NCI-H187 (cell line): ENCODE data around the gene UAP1.
A peak's percentile ranks its signal among the peaks of the same experiment; 100 is the strongest.

Experiments used
- DNase-seq, 2 experiments: peaks; one replicate each; lab custom pipeline; 2025; lab: John Stamatoyannopoulos, UW

The UAP1 gene

DNA sequence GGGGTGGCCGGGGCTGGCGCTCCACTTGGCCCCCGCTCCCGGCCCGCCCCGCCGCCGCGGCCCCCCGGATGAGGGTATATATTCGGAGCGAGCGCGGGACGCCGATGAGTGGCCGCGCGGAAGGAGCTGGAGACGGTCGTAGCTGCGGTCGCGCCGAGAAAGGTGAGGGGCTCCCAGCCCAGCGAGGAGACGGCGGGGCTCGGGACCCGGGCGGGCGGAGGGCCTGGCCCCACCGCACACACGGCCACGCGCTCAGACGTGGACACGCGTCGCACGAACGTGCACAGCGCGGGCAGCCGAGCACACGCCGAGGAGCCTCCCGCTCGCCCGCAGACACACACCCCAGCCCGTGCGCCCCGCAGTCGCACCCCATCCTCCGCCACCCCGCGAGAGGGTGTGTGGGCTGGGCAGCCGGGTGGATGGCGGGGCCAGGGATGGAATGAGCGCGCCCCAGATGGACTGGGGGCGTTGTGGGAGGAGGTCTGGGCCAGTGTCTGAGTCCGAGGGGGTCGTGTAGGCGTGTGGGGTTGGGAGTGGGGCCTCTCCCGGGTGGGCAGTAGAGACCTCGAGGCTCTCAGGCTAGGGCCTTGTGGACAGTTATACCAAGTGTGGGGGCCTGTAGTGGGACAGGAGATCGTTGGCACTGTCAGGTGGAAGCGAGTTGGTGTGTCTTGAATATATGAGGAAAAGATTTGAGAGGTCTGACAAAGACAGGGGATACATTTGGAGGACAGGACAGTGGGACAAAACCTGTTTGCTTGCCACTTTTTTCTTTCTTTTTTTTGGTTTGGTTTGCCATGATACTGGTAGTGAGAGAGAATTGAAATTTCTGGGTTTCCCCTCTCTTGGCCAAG lies at the start of gene UAP1:
Gene UAP1, plus strand, starts transcription at position 107 of the 854 bp plus-strand sequence. CDS start 4,347 bp downstream, outside the sequence.
- no peak for DNase-seq

DNA sequence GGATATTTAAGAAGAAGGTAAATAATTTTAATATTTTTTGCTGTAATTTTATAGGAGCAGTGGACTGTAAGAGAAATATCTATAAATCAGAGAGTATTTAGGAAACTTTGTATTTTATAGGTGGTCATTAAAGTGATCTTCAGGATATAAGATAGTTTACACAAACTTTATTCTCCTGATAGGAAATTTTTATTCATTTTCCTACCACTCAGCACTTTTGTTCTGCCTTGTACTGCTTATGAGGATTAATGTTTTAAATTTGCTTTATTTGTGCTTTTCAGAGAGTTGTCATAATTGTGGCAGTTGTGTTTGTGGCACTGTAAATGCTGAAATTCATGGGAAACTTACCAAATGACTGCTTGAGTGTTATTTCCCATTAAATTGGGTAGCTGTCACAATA lies 34.2 kb upstream of the UAP1 start:
- DNase-seq = no peak

DNA sequence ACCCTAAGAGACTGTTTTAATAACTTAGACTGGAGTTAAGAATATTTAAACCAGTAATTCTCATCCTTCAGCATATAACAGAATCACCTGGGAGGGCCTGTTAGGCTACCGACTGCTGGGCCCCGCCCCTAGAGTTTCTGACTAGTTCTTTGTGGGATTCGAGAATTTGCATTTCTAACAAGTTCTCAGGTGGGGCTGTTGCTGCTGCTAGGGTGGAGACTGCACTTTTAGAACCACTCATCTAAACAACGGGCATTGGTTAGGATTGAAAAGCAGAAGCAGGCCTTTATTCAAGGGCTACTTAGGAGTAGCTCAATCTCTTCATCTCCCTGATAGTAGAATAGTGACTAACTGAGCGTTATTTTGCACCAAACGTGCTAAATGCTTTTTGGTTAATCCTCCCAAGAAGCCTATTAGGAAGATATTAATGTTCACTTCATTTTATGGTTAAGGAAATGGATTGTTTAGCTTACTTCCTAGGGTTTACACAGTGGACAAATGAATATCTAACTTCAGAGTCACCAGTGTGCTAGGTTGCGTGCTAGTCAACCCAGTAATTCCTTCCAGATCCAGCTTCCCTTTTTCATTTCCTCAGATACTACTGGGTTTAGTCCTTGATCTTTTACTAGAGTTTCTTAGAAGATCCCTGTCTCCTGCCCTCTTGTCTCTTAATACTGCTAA lies 31.1 kb upstream of the UAP1 start:
- no peak for DNase-seq

DNA sequence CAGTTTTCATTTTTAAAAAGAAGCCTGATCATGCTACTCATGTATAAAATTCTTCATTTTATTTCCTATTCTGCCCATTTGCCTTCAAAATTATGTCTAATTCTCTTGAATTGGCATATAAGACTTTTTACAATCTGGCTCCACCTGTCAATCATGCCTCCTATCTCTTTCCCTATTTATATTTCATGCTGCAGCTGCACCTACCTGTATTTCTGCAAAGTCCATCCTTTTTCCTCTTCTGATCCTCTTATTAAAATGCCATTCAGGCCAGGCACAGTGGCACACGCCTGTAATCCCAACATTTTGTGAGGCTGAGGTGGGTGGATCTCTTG lies 30.6 kb upstream of the UAP1 start:
- no peak for DNase-seq

DNA sequence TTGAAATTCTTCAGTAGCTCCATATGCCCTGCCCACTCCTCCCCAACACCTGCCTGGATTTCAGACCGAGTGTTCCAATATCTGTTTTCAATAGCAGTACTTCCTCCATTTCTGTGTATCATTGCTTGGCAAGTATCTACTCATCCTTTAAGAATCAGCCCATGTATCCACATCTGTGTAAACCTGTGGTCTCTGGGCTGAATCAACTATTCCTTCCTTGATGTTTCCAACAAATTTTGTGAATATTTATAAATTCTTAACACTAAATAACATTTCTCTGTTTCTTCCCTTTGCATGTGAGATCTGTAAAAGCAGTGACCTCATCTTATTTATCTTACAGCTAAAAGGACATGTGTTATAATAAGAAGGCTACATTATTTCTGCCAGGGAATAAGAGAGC lies 26.0 kb upstream of the UAP1 start:
- no peak for DNase-seq

DNA sequence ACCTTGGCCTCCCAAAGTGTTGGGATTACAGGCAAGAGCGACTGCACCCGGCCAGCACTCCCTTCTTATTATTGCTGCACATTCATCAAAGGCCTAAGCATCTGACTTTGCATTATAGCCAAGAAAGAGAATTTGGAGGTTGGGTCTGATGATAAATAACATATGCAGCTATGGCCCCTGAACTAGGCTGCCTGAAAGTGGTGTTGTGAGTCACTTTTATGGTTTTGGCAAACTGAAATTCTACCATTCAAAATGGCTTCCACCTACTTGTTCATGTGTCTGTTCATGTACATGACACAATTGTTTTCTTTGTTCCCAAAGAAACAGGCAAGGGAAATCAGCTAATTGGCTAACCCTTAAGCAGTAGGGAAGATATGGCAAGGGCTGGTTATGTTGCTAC lies 25.0 kb upstream of the UAP1 start:
- no peak for DNase-seq

DNA sequence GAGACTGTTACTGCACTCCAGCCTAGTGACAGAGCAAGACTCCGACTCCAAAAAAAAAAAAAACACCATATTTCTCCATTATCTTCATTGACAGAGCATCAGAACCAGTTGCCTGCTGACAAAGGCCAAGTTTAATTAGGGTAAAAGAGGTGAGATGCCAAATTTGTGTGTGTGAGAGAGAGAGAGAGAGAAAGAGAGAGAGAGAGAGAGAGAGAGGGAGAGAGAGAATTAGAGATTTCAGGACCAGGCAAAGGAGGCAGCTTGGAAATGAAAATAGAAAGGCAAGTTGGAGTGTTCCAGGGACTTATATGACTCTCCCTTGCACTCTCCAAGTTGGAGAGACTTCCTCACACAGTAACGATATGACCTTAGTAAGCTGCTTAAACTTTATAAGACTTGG lies 24.3 kb upstream of the UAP1 start:
- DNase-seq = no peak

DNA sequence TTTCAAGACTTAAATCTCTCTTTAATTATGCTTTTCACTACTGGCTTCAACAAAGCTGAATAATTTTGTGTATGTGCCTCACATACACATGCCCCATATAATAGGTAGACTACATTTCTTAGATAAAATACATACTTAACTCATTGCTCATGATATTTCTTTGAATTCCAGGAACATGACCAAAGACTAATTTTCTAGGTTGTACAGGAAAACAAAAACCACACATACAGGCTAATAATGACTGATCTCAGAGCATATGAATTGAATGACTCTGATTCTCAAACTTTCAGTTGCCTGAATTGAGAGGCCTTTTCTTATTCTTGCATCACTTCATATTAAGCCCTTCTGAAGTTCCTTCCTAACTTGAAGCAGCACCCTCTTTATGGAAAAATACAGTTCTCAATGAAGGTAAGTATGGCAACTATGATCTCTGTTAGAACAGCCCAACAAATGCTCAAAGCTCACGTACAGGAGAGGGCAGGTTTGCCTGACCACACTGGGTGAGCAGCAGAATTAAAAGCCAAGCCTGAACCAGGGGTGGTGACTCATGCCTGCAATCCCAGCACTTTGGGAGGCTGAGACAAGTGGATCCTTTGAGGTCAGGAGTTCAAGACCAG lies 22.6 kb upstream of the UAP1 start:
- no peak for DNase-seq

DNA sequence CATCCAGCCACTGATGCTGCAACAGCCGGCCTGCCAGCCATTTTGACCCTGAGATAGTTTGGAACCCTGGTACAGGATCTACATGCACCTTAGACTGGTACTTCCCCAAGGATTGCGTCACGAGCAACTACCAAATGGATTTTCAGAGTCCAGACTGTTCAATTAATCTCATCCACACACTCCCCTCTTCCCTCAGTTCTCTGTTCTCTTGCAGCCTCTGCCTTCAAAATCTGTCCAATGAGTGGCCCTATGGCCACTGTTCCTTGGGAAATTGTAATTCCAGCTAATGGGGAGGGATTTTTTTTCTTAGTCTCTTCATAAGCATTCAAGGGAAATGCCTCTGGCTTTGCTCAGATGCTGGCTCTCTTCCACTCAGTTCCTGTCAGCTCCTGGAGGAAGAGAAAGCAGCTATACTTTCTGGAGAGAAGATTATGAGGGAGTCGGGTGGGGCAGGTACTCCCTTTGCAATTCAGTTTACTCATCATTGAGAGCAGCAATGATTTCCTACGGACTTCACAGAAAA lies 19.8 kb upstream of the UAP1 start:
- DNase-seq = no peak

DNA sequence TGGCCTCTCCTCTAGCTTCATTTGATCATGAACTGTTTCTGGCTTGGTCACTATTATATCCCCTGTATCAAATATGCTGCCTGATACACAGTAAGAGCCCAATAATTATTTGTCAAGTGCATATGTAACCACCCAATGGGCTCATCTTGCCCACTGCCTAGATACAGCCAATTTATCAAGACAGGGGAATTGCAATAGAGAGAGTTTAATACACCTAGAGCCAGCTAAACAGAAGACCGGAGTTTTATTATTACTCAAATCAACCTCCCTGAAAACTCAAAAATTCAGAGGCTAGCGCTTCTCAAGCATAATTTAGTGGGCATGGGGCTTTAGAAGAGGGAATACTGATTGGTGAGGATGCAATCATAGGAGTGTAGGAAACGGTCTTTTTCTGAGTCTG lies 18.3 kb upstream of the UAP1 start:
- DNase-seq = no peak

DNA sequence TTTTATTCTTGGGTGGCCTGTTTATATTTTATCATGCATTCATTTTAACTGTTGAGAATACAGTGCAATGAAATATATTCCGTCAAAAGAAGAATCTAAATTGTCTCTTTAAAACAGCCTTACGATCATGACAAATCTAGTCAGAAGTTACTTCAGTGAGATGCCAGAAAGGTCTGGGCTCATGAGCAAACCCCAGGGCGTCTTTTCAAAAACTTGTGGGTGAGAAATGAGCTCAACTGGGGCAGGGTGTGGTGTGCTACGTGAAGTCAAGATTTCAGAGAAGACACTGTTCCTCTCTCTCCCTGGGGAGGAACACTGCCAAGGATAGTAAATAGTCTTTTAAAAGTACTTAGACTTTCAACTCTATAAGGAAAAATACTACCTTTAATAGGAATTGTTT lies 13.4 kb upstream of the UAP1 start:
- no peak for DNase-seq

DNA sequence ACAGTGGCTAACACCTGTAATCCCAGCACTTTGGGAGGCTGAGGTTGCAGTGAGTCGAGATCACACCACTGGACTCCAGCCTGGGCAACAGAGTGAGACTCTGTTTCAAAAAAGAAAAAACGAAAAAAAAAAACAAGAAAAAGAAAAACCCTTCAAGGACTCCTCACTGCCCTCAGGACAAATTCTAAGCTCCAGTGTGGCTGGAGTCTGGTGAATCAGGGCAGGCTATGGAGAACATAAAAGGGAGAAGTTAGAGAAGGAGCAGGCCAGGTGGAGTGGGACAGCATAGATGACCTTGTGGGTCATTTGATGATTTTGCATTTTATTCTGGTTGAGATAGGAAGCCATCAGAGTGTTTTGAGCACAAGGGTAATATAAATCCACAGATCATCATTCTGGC lies 12.5 kb upstream of the UAP1 start:
- DNase-seq = no peak

DNA sequence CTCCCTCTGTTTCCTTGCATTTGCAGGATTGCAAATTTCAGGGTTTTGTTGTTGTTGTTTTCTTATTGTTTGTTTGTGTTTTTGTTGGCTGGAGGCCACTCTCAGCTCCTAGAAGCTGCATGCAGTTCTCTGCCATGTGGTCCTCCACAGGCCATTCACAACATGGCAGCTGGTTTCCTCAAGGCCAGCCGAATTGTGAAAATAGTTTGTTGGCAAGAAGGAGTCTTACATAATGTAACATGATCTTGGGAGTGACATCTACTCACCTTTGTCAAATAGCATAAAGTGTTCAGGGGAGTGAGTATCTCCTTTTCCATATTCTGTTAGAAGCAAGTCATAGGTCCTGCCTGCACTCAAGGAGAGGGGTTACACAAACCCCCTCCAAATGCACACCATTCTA lies 10.6 kb upstream of the UAP1 start:
- DNase-seq = no peak

DNA sequence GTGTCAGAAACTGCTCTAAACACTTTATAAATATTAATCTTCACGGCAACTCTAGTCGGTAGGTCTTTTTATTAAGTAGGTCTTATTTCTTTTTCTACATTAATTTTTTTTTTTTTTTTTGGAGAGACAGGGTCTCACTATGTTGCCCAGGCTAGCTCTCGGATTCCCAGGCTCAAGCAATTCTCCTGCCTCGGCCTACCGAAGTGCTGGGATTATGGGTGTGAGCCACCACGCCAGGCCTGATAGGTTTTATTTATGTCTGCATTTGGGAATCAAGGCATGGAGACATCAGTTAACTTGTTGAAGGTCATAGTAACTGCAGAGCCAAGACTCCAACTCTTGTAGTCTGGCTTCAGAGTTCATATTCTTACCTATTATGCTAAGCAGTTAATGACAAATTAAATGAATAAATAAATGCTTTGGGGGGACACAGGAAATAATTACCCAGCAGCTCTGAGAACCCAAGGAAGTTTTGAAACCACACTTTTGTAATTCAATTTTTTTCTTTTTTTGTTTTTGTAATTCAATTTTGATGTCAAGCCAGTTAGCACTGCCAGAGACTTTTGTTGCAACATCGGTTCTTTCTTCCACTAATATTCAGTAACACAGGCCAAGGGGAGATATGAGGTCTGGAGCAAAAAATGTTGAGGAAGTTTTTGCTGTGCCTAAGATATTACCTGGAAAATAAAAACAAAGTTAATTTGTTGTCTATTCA lies 9.4 kb upstream of the UAP1 start:
- no peak for DNase-seq

DNA sequence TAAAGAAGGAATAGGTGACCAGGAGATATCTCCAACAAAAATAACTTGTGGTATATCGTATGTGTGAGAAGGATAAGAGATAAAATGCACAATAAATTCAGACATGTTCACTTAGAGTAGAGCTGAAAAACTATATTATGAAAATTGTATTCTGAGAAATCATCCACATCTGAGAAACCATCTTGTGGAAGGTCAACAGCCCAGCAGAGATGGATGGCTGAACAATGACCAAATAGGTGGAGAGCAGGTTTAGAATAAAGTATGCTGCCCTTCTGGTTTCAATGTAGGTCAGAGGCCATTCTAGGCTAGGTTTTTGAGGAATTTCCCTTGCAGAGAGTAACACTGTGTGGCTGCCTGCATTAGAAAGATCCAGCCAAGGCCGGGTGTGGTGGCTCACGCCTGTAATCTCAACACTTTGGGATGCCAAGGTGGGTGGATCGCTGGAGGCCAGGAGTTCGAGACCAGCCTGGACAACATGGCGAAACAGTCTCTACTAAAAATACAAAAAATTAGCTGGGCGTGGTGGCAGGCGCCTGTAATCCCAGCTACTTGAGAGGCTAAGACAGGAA lies 8.8 kb upstream of the UAP1 start:
- no peak for DNase-seq

DNA sequence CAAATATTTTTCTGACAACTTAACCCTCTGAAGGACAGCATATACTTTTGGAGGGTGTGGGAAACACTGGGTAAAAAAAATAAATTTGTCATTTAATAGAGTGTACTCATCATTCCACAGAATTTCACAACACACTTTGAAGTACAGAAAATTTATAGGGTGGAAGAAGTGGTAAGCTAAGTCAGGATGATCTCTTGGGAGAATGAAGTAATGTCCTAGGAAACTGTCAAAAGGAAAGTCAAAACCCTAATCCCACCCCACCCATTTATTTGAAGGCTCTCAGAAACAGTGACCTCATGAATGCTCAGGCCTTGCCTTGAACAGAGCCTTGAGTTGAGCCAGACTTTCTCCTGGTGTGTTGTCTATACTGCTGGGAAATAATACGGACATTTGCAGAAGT lies 7.3 kb upstream of the UAP1 start:
- no peak for DNase-seq

DNA sequence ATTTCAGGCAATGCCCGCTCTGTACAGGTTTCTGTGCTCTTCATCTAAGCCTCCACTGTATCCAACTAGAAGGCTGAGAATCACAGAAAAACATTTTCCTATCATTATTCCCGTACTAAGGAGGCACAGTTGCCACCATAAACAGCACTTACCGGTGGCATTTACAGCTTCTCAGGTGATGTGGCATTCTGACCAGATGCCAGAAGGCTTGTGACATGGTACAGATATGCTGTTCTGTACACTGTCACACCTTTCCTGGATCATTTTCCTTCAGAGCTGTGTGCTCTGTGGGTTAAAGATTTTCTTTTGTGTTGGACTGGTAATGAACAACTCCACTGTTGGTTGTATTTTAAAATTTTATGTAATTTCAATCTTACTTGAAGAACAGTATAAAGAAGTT lies 4.0 kb upstream of the UAP1 start:
- DNase-seq = no peak

DNA sequence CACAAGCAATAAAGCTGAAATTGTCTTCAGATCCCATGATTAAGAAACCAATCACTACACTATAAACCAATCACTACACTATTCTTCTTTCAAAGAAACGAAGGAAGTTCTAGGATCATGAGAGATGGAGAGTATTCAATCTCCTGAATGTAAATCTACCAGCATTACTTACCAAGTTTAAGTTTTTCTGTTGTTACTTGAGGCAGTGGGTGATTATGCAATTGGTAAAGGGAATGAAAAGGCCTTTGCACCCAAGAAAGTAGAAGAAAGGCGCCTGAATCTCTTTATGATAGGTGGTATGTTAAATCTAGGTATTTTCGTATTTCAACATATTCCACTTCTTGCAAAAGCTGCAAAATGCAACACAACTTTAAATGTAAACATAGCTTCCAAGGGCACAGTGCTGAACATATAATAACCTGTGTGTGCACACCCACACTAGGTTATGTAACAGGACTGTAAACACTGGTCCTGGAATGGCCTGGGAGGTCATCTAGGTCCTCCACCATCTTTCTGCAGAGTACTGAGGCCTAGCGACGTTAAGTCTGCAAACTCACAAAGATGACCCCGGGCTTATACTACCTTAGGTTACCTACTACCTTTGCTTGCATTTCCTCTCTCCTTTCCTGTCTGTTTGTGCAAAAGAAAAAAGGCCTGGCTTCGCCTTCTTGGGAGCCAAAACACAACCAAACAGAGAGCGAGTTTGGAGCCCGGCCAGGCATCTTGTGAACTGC lies 1.1 kb upstream of the UAP1 start:
- DNase-seq = no peak

DNA sequence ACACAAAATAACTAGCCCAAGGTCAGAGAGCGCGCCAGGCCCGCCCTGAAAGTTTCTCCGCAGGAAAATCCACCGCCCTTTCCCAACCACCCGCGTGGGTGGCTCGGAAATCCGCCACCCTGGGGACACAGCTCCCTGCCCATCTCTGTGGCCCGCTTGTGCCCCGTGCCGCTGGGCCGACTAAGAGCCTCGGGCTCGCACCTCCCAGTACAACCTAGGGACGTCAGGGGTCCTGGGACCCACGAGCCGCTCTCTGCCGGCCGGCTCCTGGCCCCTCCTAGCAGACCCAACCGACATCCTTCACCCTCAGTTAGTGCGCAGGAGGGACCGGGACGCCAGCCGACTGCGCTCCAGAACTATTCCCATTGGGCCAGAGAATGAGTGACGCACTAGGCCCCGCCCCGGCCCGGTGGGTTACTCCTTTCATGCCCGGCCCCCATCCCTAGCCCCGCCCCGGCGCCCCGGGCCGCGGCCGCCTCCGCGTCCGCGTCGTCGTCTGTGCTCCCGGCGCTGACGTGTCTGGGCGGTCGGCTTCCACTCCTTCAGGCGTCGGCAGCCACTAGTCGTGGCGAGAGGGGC lies 396 bp upstream of the UAP1 start:
- peak; percentile 99 to 100 for DNase-seq

DNA sequence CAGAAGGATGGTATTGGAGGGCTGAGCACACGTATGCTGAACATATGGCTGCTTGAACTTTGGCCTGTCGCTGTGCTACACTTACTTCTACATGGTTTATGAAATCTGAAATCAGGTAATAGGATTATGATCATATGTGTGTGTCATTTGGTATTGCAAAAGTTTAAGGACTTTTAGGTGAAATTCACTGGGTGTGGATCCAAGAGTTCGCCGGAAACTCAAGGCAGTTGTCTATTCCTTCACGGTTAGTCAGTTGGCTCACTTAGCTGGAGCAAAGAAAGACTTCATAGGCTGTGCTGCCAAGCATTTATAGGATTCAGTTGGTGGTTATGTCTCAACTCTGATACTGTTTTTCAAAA lies 927 bp downstream of the UAP1 start:
- no peak for DNase-seq

DNA sequence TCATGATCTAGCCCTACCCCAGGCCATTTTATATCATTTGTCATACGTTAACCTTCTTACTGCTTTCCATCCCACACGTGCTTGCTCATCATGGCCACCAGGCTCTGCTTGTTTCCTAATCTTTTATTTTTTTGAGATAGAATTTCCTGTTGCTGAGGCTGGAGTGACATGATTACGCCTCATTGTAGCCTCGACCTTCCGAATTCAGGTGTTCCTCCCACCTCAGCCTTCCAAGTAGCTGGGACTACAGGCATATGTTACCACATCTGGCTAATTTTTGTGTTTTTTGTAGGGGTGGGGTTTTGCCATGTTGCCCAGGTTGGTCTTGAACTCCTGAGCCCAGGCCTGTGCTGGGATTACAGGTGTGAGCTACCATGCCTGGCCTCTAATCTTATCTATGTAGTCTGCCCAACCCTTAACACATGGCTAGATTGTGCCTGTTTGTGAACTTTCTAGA lies 3.3 kb downstream of the UAP1 start:
- no peak for DNase-seq
